Stimulated activated CD4-positive, alpha-beta T cell treated with anti-CD3 and anti-CD28 coated beads, Interleukin-15, amount 100 ng/mL, for 24 hours (primary cell): Measurements from ENCODE around the gene NINJ1.

ENCODE experiments used
- DNase-seq: peaks from one replicate; pipeline ENCODE4 v3.0.0-alpha.2; 2020

The NINJ1 gene

DNA sequence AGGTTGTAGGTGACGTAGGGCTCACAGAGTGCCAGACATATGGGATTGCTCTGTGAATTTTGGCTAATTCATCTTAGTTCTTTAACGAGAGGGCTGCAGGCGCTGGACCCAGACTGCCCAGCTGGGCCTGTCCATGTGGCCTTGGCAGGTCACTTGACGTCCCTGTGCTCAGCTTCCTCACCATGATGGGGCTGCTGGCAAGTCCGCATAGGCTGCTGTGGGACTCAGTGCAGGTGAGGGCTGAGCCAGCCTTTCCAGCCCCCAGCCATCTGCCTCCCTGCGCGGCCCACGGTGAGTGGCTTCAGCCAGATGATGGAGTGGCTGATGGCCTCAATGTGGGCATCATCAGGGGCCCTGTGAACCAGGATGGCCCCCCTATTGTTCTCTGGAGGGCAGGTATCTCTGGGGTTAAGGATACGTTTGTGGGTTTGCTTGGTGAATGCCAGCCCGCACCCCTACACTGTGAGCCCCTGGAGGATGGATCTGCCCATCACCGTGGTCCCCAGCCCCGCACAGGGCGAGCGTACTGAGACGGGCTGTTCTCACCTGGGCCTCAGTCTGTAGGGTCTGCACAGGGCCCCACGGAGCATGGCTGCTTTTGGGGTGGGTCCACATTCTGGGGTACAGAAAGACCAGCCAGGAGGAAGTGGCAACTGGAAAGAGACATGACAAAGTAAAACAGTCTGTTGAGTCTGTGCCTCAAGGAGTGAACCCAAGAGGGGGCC is 34.3 kb downstream of the NINJ1 start:
- DNase-seq = no peak

DNA sequence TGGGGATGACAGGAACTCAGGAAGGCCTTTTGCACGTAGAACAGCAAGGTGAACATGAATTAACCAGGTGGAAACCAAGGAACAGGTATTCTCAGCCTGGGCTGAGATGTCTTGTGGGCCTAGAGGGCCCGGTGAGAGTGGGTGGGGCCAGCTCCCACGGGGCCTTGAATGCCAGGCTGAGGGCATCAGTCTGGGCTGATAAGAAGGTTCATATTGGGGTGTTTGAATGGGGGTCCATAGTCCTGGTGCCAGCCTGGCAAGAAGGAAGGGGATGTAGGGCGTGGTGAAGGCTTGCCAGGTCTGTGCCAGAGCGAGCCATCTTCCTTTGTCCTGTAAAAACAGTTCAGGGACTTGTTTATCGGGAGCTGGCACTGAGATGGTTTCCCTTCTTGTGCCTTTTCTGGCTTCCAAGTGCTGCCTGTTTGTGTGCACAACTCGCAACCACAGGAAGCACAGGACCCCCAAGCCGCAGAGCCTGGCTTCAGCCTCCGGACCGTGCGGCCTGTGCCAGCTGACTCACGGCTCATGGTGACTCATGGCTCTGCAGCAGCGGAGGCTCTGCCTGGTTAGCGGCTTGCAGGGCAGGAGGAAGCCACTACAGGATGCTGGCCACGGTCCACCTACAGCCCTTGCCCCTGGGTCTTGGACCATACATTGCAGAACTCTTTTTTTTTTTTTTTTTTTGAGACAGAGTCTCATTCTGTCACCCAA is 35.7 kb downstream of the NINJ1 start:
- peak; percentile 79 for DNase-seq

DNA sequence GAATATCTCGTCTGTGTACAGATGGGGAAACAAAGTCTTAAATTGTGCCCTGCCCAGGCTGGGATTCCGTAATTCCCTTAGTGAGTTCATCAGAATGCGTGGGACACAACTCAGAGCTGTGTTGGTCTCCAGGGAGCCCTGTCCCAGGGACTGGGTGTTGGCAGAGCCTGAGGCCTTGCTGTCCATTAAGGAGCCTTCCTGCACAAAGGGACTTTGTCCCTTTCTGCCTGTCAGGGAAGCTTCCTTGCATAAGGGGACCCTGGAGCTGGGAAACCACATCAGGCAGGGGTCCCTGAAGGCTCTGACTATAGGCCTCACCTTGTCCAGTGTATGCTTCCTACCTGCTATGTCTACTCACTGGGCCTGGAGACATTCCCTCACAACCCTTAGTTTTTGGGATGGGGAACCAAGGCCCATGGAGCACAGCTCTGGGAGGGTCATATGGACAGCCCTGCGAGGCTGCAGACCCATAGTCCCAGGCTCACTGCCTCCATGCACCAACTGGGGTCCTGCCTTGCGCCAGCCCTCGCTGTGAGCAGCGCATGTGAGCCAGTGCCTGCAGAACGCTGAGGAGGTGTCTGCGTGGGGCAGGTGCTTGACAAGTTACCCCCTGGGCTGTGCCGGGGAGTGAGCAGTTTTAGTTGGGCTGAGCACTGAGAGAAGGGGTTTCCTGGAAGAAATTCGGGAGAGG is 36.4 kb downstream of the NINJ1 start:
- no peak for DNase-seq

DNA sequence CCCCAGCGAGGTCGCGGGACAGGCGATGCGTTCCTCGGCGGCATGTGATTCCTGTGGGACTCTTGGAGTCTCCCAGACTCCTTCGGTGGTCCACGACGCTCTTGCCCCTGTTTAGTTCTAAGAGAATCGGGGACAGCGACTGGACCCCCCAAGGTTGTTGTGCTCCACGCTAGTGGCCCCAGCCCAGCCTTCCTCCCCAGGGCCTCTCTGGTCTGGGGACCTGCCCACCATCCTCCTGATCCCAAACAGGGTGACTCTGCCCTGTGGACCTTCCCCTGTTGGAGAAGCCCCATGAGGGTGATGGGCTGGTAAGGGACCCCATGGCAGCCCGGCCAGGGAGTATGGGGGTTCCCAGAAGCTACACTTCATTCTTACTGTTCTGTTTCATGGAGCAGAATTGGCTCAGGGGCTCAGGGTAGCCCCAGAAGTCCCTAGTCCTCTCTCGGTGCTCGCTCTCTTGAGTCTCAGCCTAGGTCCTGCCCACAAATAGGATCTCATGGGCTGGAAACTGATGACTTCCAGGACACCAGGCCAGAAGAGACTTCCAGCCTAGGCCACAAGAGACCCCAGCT is 37.2 kb downstream of the NINJ1 start:
- DNase-seq = no peak

- DNase-seq = peak; percentile 68
Measured at GRCh38 chr9:93096131-93096802, 37.8 kb downstream of the NINJ1 start, which contains the start of gene CARD19. Gene CARD19 (plus strand): TSS chr9:93096217. CDS start chr9:93096346, 129 bp downstream.

- DNase-seq = peak; percentile 100
Measured at GRCh38 chr9:93095205-93096130, 38.6 kb downstream of the NINJ1 start.

DNA sequence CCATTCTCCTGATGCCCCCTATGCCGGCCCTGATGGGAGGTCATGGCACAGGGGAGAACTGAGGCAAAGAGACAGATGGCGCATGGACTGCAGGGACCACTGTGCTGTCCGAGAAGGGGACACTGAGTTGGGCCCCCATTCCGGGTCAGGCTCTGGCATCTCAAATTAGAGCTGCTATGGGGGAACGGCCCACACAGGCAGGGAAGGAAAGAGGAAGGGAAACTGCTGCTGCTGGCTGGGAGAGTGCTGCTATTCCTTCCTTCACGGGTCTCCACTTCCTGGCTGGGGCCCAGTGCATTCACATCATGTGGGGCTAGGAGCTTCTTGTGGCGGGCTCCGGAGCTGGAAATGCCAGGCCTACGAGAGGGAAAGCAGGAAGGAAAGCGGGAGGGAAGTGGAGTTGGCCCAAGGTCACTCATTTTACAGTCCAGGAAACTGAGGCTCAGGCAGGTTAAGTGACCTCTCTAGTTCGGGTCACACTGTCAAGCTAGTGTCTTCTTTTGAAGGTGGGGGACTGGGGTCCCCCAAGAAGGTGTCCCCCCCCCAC is 39.3 kb downstream of the NINJ1 start:
- no peak for DNase-seq

DNA sequence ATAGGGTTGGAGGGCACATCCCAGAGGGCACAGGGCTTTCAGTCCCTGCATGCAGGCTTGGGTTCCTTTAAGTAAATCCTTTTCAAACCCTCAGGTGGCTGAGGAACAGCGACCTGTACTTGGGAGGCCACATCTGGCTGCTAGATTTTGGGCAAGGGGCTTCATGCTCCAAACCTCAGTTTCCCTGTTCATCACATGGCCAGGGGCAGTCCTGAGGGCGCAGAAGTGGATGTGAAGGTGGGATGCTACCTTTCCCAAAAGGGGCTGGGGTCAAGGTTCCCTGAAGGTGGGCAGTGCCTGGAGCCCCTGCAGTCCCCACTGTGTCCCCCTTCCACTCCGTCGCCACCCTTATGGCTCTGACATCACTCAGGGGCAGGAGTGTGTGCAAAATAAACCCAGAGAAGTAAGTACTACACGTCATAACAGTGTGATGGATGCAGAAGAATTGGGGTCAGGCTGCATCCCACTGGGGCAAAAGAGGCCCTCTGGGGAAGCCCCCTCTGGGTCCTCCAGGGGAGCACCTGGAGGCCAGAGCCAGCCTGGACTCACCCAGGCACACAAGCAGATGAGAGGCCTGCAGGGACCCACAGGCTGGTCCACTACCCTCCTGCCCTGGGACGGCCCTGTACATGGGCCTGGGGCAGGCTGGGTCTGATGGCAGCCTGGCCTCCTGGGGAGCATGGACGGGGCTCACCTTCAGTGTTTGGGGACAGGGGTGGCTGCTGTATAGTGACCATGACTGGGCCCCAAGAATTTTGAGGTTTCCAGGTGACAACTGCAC is 40.0 kb downstream of the NINJ1 start:
- no peak for DNase-seq

GRCh38 chr9:93093127-93093876 is 40.7 kb downstream of the NINJ1 start:
- DNase-seq = peak; percentile 41

DNA sequence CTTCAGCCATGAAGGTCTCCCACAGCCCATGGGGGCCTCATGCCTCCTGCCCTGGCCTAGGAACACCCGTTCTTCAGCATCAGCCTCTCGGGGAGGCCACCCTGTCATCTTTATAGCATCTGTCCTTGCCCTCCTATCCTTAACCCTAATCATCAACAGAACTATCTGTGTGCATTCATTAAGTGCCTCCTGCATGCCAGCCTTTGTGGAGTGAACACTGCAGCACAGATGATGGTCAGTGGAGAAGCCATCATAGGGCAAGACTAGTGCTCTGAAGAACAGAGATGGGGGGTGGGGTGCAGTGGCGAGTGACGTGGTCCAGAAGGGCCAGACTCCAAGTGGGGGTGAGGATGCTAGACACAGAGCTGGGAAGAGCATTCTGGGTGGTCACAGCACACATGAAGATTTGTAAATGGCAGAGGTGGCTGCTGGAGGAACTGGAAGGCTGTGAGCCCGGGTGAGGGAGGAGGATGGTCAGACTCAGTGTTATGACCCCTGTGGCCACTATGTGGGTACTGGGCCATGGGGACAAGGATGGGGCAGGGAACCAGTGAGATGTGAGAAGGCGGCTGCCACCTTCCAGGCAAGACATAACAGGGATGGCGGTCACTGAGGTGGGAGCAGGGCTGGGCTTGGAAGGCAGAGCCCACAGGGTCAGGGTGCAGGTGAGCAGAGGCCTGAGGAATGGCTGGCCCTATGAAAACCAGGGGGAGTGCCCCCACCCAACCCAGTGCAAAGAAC is 41.6 kb downstream of the NINJ1 start:
- peak; percentile 1 for DNase-seq

DNA sequence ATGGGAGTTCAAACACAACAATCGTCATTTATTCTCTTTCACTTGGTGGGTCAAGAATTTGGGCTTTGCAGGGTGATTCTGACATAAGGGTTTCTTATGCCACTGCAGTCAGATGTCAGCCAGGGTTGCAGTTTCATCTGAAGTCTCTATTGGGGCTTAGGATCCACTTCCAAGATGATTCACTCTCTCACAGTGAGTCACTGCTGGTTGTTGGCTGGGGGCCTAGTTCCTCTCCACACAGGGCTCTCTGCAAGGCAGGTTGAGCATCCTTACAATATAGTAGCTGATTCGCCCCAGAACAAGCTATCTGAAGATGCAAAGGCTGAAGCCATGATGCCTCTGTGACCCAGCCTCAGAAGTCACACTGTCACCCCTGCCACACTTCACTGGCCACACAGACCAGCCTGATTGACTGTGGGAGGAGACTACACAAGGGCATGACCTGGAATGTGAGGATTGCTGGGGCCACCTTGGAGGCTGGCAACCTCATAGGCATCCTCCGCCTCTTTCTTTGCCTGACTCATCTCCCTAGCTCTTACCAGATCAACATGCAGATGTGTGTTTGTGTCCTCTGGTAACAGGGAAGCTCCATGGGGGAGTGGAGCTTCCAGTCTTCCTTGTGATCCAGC is 42.5 kb downstream of the NINJ1 start:
- peak; percentile 83 for DNase-seq

DNA sequence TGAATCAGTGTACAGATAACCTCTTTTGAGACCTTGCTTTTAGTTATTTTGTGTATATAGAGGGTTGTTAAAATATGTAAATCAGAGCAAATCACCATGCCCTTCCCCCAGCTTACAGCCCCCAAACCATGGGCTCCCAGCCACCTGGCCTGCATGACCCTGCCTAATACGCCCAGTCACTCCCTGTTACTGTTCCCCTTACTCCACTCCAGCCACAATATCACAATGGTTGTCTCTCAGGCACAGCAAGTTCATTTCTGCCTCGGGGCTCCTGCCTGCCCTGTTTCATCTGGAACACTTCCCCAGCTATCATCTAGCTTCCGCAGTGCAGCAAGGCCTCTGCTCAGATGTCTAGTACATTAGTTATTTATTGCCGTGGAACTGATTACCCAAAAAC is 43.0 kb downstream of the NINJ1 start:
- DNase-seq = no peak

GRCh38 chr9:93090091-93090655 is 43.9 kb downstream of the NINJ1 start:
- DNase-seq = no peak

GRCh38 chr9:93089481-93089991 is 44.5 kb downstream of the NINJ1 start:
- no peak for DNase-seq

GRCh38 chr9:93089024-93089423 is 45.0 kb downstream of the NINJ1 start:
- no peak for DNase-seq

GRCh38 chr9:93088656-93089015 is 45.4 kb downstream of the NINJ1 start:
- DNase-seq = no peak

- no peak for DNase-seq
Measured at GRCh38 chr9:93087971-93088655, 45.9 kb downstream of the NINJ1 start.
